Body of pancreas (tissue), 4 donors: ENCODE data around the gene SORCS2. TPM values are rescaled to one million over a fixed set of nuclear protein-coding genes. Genes with fewer than 3 reads are reported as not detected.

Source experiments
- ATAC-seq: fragments of 150-250 bp; one replicate; pipeline ENCODE4 v1.9.1; 2016
- DNase-seq, 4 donors: peaks; one replicate each; pipeline ENCODE4 v3.0.0-alpha.2; 2019
- H3K27ac ChIP-seq, 4 donors: fragments of 200-600 bp; sonication (generic); 1 replicate in 3 of 4; 2 replicates in 1 of 4; pipeline versions ENCODE4 v1.5.1 to v1.6.1; 2016 to 2019; ENCODE audit warnings: mild to moderate bottlenecking in 1 of 4, mixed read lengths in 1 of 4, moderate library complexity in 1 of 4
- H3K27me3 ChIP-seq, 2 donors: fragments of 200-600 bp; sonication (generic); one replicate each; pipeline ENCODE4 v1.6.0; 2016; ENCODE audit warnings: mild to moderate bottlenecking in 1 of 2
- H3K36me3 ChIP-seq, 2 donors: fragments of 200-600 bp; sonication (generic); replicated peaks in 1 of 2; 2 replicates each; pipeline ENCODE4 v1.5.1; 2016; ENCODE audit warnings: low read depth in 2 of 2; ENCODE audit not compliant: insufficient read depth in 1 of 2
- H3K4me1 ChIP-seq: fragments of 200-600 bp; sonication (generic); one replicate; pipeline ENCODE4 v1.6.0; 2016
- H3K4me3 ChIP-seq, 2 donors: fragments of 200-600 bp; sonication (generic); 1 replicate in 1 of 2; 2 replicates in 1 of 2; pipeline ENCODE4 v1.5.1; 2016 to 2019
- H3K9me3 ChIP-seq, 3 donors: fragments of 200-600 bp; sonication (generic); 1 replicate in 2 of 3; 2 replicates in 1 of 3; pipeline ENCODE4 v1.5.1; 2016
- CTCF ChIP-seq, 7 experiments: fragments of 450-650 bp in 4 of 7; fragments of 200-600 bp in 3 of 7; sonication (generic) in 3 of 7; IDR thresholded peaks; one replicate each; pipeline ENCODE4 v1.5.1; 2016 to 2019; ENCODE audit warnings: antibody characterized with exemption in 7 of 7
- POLR2A ChIP-seq, 3 donors: fragments of 450-650 bp; IDR thresholded peaks; one replicate each; pipeline ENCODE4 v1.6.1; 2016; ENCODE audit warnings: antibody characterized with exemption in 3 of 3, mild to moderate bottlenecking in 2 of 3
- WGBS, 2 donors: methylation state at CpG; one replicate each; pipeline ENCODE4 v1.1.5; 2017; 5-methylcytosine and 5-hydroxymethylcytosine counted together
- intact Hi-C: fragments of 100-400 bp; cut with DNase I; formaldehyde crosslinking; loops from one replicate; pipeline ENCODE4 v1.15.1; 2023
- total RNA-seq, 2 donors: library from RNA; depleted of rRNA; stranded (reverse); fragments of >200 nt; gene quantifications; one replicate each; pipeline ENCODE4 v1.1.0, GENCODE V29; 2016

The SORCS2 gene
- total RNA-seq, 2 donors from 2014 or later: 0.26 to 0.33 TPM

GRCh38 chr4:7263166-7263565, 70.8 kb downstream of the SORCS2 start:
- Histone ChIP-seq H3K9me3 (no peaks in the 10 kb centered on the region), H3K27ac (no peak overlapping the region), H3K27me3 (no peaks in the 10 kb centered on the region), H3K4me3 (no peak overlapping the region), H3K36me3 (no peaks in the 10 kb centered on the region), H3K4me1 (no peaks in the 10 kb centered on the region)
- no peak for ATAC-seq
- DNase-seq: no peak
- intact Hi-C loops: no loop called here
- WGBS, 2 donors: 64 to 78% methylated on average over 6 to 11 of the region's 11 CpGs
- TF ChIP-seq CTCF (IDR thresholded peaks at IDR 0.05): no peak

- Histone ChIP-seq H3K4me3 (no peak overlapping the region), H3K27me3 (no peaks in the 10 kb centered on the region), H3K27ac (no peak overlapping the region), H3K4me1 (no peaks in the 10 kb centered on the region), H3K9me3 (no peaks in the 10 kb centered on the region), H3K36me3 (no peaks in the 10 kb centered on the region)
- TF ChIP-seq CTCF (IDR thresholded peaks at IDR 0.05): no peak
- TF ChIP-seq POLR2A (IDR thresholded peaks at IDR 0.05): no peak
- 80 to 93% methylated on average over 10 of the region's 11 CpGs for WGBS, 2 donors
- intact Hi-C loops: no loop called here
- ATAC-seq (no peak), DNase-seq (no peak)
Observed at GRCh38 chr4:7264694-7265093, 72.4 kb downstream of the SORCS2 start.

- TF ChIP-seq POLR2A (IDR thresholded peaks at IDR 0.05): no peak
- no peak for TF ChIP-seq CTCF (IDR thresholded peaks at IDR 0.05)
Observed at GRCh38 chr4:7266525-7267292, 74.4 kb downstream of the SORCS2 start.

GRCh38 chr4:7267829-7268228, 75.5 kb downstream of the SORCS2 start:
- H3K27me3 ChIP-seq: no peaks in the 10 kb centered on the region
- no peak for ATAC-seq
- no peak overlapping the region for H3K4me3 ChIP-seq
- DNase-seq: no peak
- no peaks in the 10 kb centered on the region for H3K36me3 ChIP-seq
- intact Hi-C loops: no loop called here
- no peaks in the 10 kb centered on the region for H3K4me1 ChIP-seq
- H3K9me3 ChIP-seq: no peaks in the 10 kb centered on the region
- TF ChIP-seq CTCF (IDR thresholded peaks at IDR 0.05) (no peak), POLR2A (IDR thresholded peaks at IDR 0.05) (no peak)
- WGBS, 2 donors: 74 to 91% methylated on average over 7 of the region's 7 CpGs
- no peak overlapping the region for H3K27ac ChIP-seq

More at GRCh38 chr4:7266525-7267292, 74.4 kb downstream of the SORCS2 start:
- Histone ChIP-seq H3K27me3 (no peaks in the 10 kb centered on the region), H3K4me1 (no peaks in the 10 kb centered on the region), H3K27ac (no peak overlapping the region), H3K9me3 (no peaks in the 10 kb centered on the region), H3K4me3 (no peak overlapping the region), H3K36me3 (no peaks in the 10 kb centered on the region)
- ATAC-seq (no peak), DNase-seq (no peak)
- intact Hi-C loops: no loop called here
- WGBS, 2 donors: 61 to 65% methylated on average over 11 to 18 of the region's 18 CpGs

GRCh38 chr4:7268941-7269340, 76.6 kb downstream of the SORCS2 start:
- 91 to 94% methylated on average over 6 to 10 of the region's 10 CpGs for WGBS, 2 donors
- intact Hi-C loops: no loop called here
- no peak for DNase-seq

More at GRCh38 chr4:7268941-7269340, 76.6 kb downstream of the SORCS2 start:
- Histone ChIP-seq H3K4me3 (no peak overlapping the region), H3K27me3 (no peaks in the 10 kb centered on the region), H3K27ac (no peak overlapping the region), H3K9me3 (no peaks in the 10 kb centered on the region), H3K36me3 (no peaks in the 10 kb centered on the region), H3K4me1 (no peaks in the 10 kb centered on the region)
- ATAC-seq: no peak
- TF ChIP-seq CTCF (IDR thresholded peaks at IDR 0.05) (no peak), POLR2A (IDR thresholded peaks at IDR 0.05) (no peak)
